B cell (primary cell): ENCODE results near the gene GRID2. TPM values are rescaled to one million over a fixed set of nuclear protein-coding genes. Genes with fewer than 3 reads are reported as not detected.

Source experiments
- ATAC-seq: fragments of 200-7000 bp; cut with Tn5 transposase; one replicate; pipeline ENCODE4 v1.10.0; 2021; ENCODE audit warnings: low read depth, mild to moderate bottlenecking, moderate number of reproducible peaks, moderate library complexity
- CTCF ChIA-PET: fragments of 350-600 bp; sonication (Branson Sonifier 250); formaldehyde crosslinking; loops from one replicate; lab custom pipeline; 2021; ENCODE audit warnings: antibody characterized with exemption, inconsistent platforms; lab: Charles Lee
- POLR2A ChIA-PET: fragments of 350-600 bp; sonication (Branson Sonifier 250); formaldehyde crosslinking; loops from one replicate; lab custom pipeline; 2021; ENCODE audit warnings: antibody characterized with exemption; lab: Charles Lee
- DNase-seq: peaks from one replicate; pipeline ENCODE4 v3.0.0; 2013
- H2AFZ ChIP-seq: 2 replicates; pipeline ENCODE4 v1.6.1; 2012; ENCODE audit warnings: mild to moderate bottlenecking, low read depth, low read length; ENCODE audit not compliant: insufficient read depth, poor library complexity, severe bottlenecking
- H3K27ac ChIP-seq, 2 donors: 1 replicate in 1 of 2; 2 replicates in 1 of 2; pipeline ENCODE4 v1.5.1; 2012 to 2013; ENCODE audit warnings: low read length in 2 of 2, mild to moderate bottlenecking in 2 of 2, moderate library complexity in 1 of 2
- H3K27me3 ChIP-seq, 4 experiments: fragments of 200-600 bp in 1 of 4; sonication (generic) in 1 of 4; replicated peaks in 1 of 4; 1 replicate in 2 of 4; 2 replicates in 2 of 4; pipeline versions ENCODE4 v1.6.1 to v1.7.0; 2013 to 2016; ENCODE audit warnings: low read length in 3 of 4, mild to moderate bottlenecking in 2 of 4, mixed read lengths in 1 of 4, moderate library complexity in 1 of 4; ENCODE audit not compliant: insufficient read depth in 4 of 4, control insufficient read depth in 3 of 4; ENCODE audit errors: control extremely low read depth in 1 of 4
- H3K36me3 ChIP-seq, 2 experiments: replicated peaks in 1 of 2; 1 replicate in 1 of 2; 2 replicates in 1 of 2; pipeline versions ENCODE4 v1.6.1 to v1.7.1; 2013; ENCODE audit warnings: low read length in 1 of 2; ENCODE audit not compliant: insufficient read depth in 2 of 2, control insufficient read depth in 1 of 2; ENCODE audit errors: control extremely low read depth in 1 of 2, extremely low read depth in 1 of 2
- H3K4me1 ChIP-seq, 2 donors: fragments of 200-600 bp in 1 of 2; sonication (generic) in 1 of 2; 1 replicate in 1 of 2; 2 replicates in 1 of 2; pipeline versions ENCODE4 v1.5.1 to v1.6.1; 2013 to 2017; ENCODE audit warnings: low read length in 2 of 2; ENCODE audit not compliant: control insufficient read depth in 2 of 2, insufficient read depth in 2 of 2
- H3K4me2 ChIP-seq: replicated peaks from 2 replicates; pipeline ENCODE3; 2012; ENCODE audit warnings: mild to moderate bottlenecking, low read depth, low read length; ENCODE audit not compliant: poor library complexity, severe bottlenecking
- H3K4me3 ChIP-seq, 5 experiments: fragments of 200-600 bp in 1 of 5; sonication (generic) in 1 of 5; 1 replicate in 3 of 5; 2 replicates in 2 of 5; pipeline versions ENCODE4 v1.5.1 to v1.7.0; 2011 to 2016; ENCODE audit warnings: low read length in 4 of 5, mild to moderate bottlenecking in 4 of 5, low read depth in 2 of 5, control low read depth in 1 of 5, moderate library complexity in 1 of 5; ENCODE audit not compliant: insufficient read depth in 1 of 5; ENCODE audit errors: control extremely low read depth in 1 of 5, extremely low read depth in 1 of 5
- H3K79me2 ChIP-seq: fragments of 200-600 bp; sonication (generic); one replicate; pipeline ENCODE4 v1.6.0; 2016; ENCODE audit warnings: low read length; ENCODE audit not compliant: control insufficient read depth, insufficient read depth
- H3K9ac ChIP-seq: fragments of 200-600 bp; sonication (generic); 2 replicates; pipeline ENCODE4 v1.6.1; 2017; ENCODE audit warnings: mild to moderate bottlenecking, low read length, moderate library complexity
- H3K9me3 ChIP-seq, 3 donors: one replicate each; pipeline versions ENCODE4 v1.6.1 to v1.7.1; 2013; ENCODE audit warnings: low read length in 2 of 3; ENCODE audit not compliant: control insufficient read depth in 2 of 3, insufficient read depth in 1 of 3; ENCODE audit errors: control extremely low read depth in 1 of 3
- H4K20me1 ChIP-seq: 2 replicates; pipeline ENCODE4 v1.6.0; 2012; ENCODE audit warnings: mild to moderate bottlenecking, low read length; ENCODE audit not compliant: insufficient read depth, control insufficient read depth, poor library complexity, severe bottlenecking
- H3K27ac Mint-ChIP-seq: one replicate; pipeline ENCODE4 v1.8.0; 2021; ENCODE audit warnings: mixed read lengths
- H3K27me3 Mint-ChIP-seq: one replicate; pipeline ENCODE4 v1.8.0; 2021; ENCODE audit warnings: mixed read lengths
- H3K4me1 Mint-ChIP-seq: one replicate; pipeline ENCODE4 v1.8.0; 2021; ENCODE audit warnings: mixed read lengths
- H3K4me3 Mint-ChIP-seq: one replicate; pipeline ENCODE4 v1.8.0; 2021; ENCODE audit warnings: mixed read lengths
- H3K9me3 Mint-ChIP-seq: one replicate; pipeline ENCODE4 v1.8.0; 2022; ENCODE audit warnings: mixed read lengths; ENCODE audit not compliant: insufficient read depth
- EZH2 ChIP-seq: IDR thresholded peaks from 2 replicates; pipeline ENCODE4 v1.6.1; 2012; ENCODE audit warnings: borderline replicate concordance, low read depth, mild to moderate bottlenecking, moderate library complexity, low read length; ENCODE audit not compliant: insufficient read depth, poor library complexity, severe bottlenecking
- WGBS: methylation state at CpG from one replicate; pipeline ENCODE4 v1.1.5; 2013; ENCODE audit warnings: missing lambda C conversion rate; ENCODE audit not compliant: insufficient coverage; 5-methylcytosine and 5-hydroxymethylcytosine counted together
- intact Hi-C: fragments of 100-400 bp; cut with micrococcal nuclease; formaldehyde crosslinking; loops from one replicate; pipeline ENCODE4 v1.10.0; 2022
- polyA plus RNA-seq: library from polyadenylated mRNA; depleted of rRNA; stranded (reverse); fragments of >200 nt; gene quantifications from 2 replicates; pipeline ENCODE4 v1.2.3, GENCODE V29; 2012
- total RNA-seq, 2 donors: library from RNA; stranded (reverse); fragments of 120-200 nt in 1 of 2; gene quantifications; 1 replicate in 1 of 2; 2 replicates in 1 of 2; pipeline versions ENCODE4 v1.2.3 to v1.2.4, GENCODE V29; 2013 to 2022
- TF ChIP-seq, protein P1 (sequence below): fragments of 200-600 bp; IDR thresholded peaks from one replicate; pipeline ENCODE4 v1.8.0; 2022; ENCODE audit warnings: antibody characterized with exemption, mild to moderate bottlenecking

The GRID2 gene
- total and polyA plus RNA-seq, 2 donors (not counting 1 experiment from before 2014, with no cell fraction given) = not detected

DNA sequence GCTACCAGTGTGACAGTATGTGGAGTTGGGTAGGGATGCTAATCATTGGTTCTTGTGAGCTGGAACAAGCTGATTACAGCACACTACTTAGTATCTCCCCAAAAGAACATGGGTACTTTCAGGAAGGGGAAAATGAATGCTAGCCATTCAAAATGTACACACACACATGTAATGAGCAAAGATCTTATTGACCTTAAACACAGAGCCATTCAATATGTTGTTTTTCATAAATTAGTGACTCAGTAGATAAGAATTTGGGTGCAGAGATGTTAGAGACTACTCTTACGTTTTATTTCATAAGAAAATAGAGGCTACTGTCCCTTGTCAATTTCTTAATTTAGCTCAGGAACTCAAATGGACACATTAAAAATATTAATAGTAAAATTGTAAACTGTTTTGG is 1015.3 kb downstream of the GRID2 start:
- CTCF ChIA-PET = no interaction called here
- Histone ChIP-seq H3K79me2 (no peaks in the 10 kb centered on the region), H3K27ac (no peak overlapping the region), H3K9me3 (no peaks in the 10 kb centered on the region), H3K9ac (no peak overlapping the region), H4K20me1 (no peaks in the 10 kb centered on the region), H3K36me3 (no peaks in the 10 kb centered on the region), H2AFZ (no peak overlapping the region), H3K27me3 (no peaks in the 10 kb centered on the region), H3K4me1 (no peaks in the 10 kb centered on the region), H3K4me3 (no peak overlapping the region), H3K4me2 (no peak overlapping the region)
- no peak for ATAC-seq
- no peaks in the 10 kb centered on the region for H3K27me3 Mint-ChIP-seq
- WGBS = no CpG with 5 or more reads among the region's 1 CpG
- intact Hi-C loops = no loop called here
- POLR2A ChIA-PET = no interaction called here
- TF ChIP-seq, protein P1, sequence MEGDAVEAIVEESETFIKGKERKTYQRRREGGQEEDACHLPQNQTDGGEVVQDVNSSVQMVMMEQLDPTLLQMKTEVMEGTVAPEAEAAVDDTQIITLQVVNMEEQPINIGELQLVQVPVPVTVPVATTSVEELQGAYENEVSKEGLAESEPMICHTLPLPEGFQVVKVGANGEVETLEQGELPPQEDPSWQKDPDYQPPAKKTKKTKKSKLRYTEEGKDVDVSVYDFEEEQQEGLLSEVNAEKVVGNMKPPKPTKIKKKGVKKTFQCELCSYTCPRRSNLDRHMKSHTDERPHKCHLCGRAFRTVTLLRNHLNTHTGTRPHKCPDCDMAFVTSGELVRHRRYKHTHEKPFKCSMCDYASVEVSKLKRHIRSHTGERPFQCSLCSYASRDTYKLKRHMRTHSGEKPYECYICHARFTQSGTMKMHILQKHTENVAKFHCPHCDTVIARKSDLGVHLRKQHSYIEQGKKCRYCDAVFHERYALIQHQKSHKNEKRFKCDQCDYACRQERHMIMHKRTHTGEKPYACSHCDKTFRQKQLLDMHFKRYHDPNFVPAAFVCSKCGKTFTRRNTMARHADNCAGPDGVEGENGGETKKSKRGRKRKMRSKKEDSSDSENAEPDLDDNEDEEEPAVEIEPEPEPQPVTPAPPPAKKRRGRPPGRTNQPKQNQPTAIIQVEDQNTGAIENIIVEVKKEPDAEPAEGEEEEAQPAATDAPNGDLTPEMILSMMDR = no peak
- TF ChIP-seq EZH2 = no peak
- no peaks in the 10 kb centered on the region for H3K9me3 Mint-ChIP-seq
- no peak for DNase-seq
- H3K27ac Mint-ChIP-seq = no peak overlapping the region
- no peaks in the 10 kb centered on the region for H3K4me1 Mint-ChIP-seq
- H3K4me3 Mint-ChIP-seq = no peak overlapping the region

DNA sequence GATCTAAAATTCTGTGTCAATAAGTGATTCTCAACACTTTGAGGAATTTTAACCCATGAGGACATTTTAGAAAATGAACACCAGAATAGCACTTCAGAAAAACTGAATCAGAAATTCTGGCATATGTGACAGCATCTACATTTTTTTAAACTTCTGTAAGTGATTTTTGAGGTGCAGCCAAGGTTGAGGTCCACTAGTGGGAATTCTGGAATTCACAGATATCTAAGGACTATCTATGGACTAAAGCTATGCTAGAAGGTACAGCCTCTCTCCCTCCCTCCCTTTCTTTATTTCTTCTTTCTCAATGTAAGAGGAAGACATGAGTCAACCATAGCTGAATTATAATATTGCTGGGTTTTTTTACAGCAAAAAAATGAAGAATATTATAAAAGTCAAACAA is 1016.6 kb downstream of the GRID2 start:
- TF ChIP-seq EZH2 = no peak
- TF ChIP-seq, protein P1 = no peak
- Histone ChIP-seq H3K9ac (no peak overlapping the region), H3K4me1 (no peaks in the 10 kb centered on the region), H3K27ac (no peak overlapping the region), H3K4me3 (no peak overlapping the region), H3K36me3 (no peaks in the 10 kb centered on the region), H3K27me3 (no peaks in the 10 kb centered on the region), H3K79me2 (no peaks in the 10 kb centered on the region), H3K4me2 (no peak overlapping the region), H2AFZ (no peak overlapping the region), H3K9me3 (no peaks in the 10 kb centered on the region), H4K20me1 (no peaks in the 10 kb centered on the region)
- Mint-ChIP-seq H3K4me1 (no peaks in the 10 kb centered on the region), H3K27ac (no peak overlapping the region), H3K9me3 (no peaks in the 10 kb centered on the region), H3K4me3 (no peak overlapping the region), H3K27me3 (no peaks in the 10 kb centered on the region)
- intact Hi-C loops = no loop called here
- ChIA-PET POLR2A (no interaction called here), CTCF (no interaction called here)
- ATAC-seq (no peak), DNase-seq (no peak)
